Neuronal stem cell (in vitro differentiated cells): ENCODE data around the gene NLRC4. TPM values are rescaled to one million over a fixed set of nuclear protein-coding genes. Genes with fewer than 3 reads are reported as not detected.
"Not testable (repeated sequence)": the region's sequence is repeated elsewhere in the genome, so short reads cannot be mapped to it uniquely, and the experiment has no call there.

Source experiments
- DNase-seq: peaks from one replicate; pipeline ENCODE4 v3.0.0-alpha.2; 2013; ENCODE audit warnings: low spot score
- H2AFZ ChIP-seq: one replicate; pipeline ENCODE4 v1.6.1; 2013; ENCODE audit warnings: mild to moderate bottlenecking, low read length, inconsistent platforms
- H2AK5ac ChIP-seq: 2 replicates; pipeline ENCODE4 v1.6.1; 2013; ENCODE audit warnings: low read depth, mild to moderate bottlenecking, inconsistent platforms, low read length, moderate library complexity, mixed read lengths
- H2BK120ac ChIP-seq: 2 replicates; pipeline ENCODE4 v1.6.1; 2013; ENCODE audit warnings: low read depth, mild to moderate bottlenecking, inconsistent platforms, low read length, moderate library complexity, mixed read lengths
- H2BK12ac ChIP-seq: one replicate; pipeline ENCODE4 v1.6.1; 2013; ENCODE audit warnings: low read length, inconsistent platforms
- H2BK15ac ChIP-seq: 2 replicates; pipeline ENCODE4 v1.6.1; 2013; ENCODE audit warnings: mild to moderate bottlenecking, low read length, inconsistent platforms, mixed read lengths
- H2BK5ac ChIP-seq: one replicate; pipeline ENCODE4 v1.6.1; 2013; ENCODE audit warnings: inconsistent platforms, mild to moderate bottlenecking, low read length, moderate library complexity
- H3K14ac ChIP-seq: one replicate; pipeline ENCODE4 v1.6.1; 2013; ENCODE audit warnings: low read length, inconsistent platforms
- H3K18ac ChIP-seq: 2 replicates; pipeline ENCODE4 v1.6.1; 2013; ENCODE audit warnings: low read length, inconsistent platforms
- H3K23ac ChIP-seq: 2 replicates; pipeline ENCODE4 v1.6.1; 2013; ENCODE audit warnings: low read depth, mild to moderate bottlenecking, mixed read lengths, low read length, inconsistent platforms; ENCODE audit not compliant: poor library complexity
- H3K27ac ChIP-seq: replicated peaks from 3 replicates; pipeline ENCODE4 v1.5.1; 2013; ENCODE audit warnings: low read length, inconsistent platforms
- H3K27me3 ChIP-seq, 3 experiments: 2 replicates each; pipeline ENCODE4 v1.6.1; 2013; ENCODE audit warnings: low read length in 3 of 3, mild to moderate bottlenecking in 2 of 3, inconsistent platforms in 1 of 3, low read depth in 1 of 3, mixed read lengths in 1 of 3, moderate library complexity in 1 of 3; ENCODE audit not compliant: control insufficient read depth in 3 of 3, insufficient read depth in 3 of 3
- H3K36me3 ChIP-seq, 2 donors: replicated peaks in 1 of 2; 2 replicates each; pipeline ENCODE4 v1.6.1; 2013; ENCODE audit warnings: low read length in 2 of 2; ENCODE audit not compliant: control insufficient read depth in 2 of 2, insufficient read depth in 2 of 2
- H3K4ac ChIP-seq: 2 replicates; pipeline ENCODE4 v1.6.1; 2013; ENCODE audit warnings: inconsistent platforms, mild to moderate bottlenecking, low read length, moderate library complexity
- H3K4me1 ChIP-seq, 2 donors: 1 replicate in 1 of 2; 2 replicates in 1 of 2; pipeline ENCODE4 v1.6.1; 2013; ENCODE audit warnings: low read length in 2 of 2, low read depth in 1 of 2; ENCODE audit not compliant: control insufficient read depth in 2 of 2, insufficient read depth in 1 of 2
- H3K4me2 ChIP-seq: one replicate; pipeline ENCODE4 v1.6.1; 2013; ENCODE audit warnings: mild to moderate bottlenecking, low read length, inconsistent platforms; ENCODE audit not compliant: insufficient read depth, poor library complexity, severe bottlenecking
- H3K4me3 ChIP-seq, 2 donors: 2 replicates each; pipeline ENCODE4 v1.5.1; 2013; ENCODE audit warnings: low read length in 2 of 2, mild to moderate bottlenecking in 2 of 2, inconsistent platforms in 1 of 2, moderate library complexity in 1 of 2
- H3K79me1 ChIP-seq: one replicate; pipeline ENCODE4 v1.6.1; 2013; ENCODE audit warnings: low read depth, mild to moderate bottlenecking, inconsistent platforms, low read length, moderate library complexity
- H3K9ac ChIP-seq: one replicate; pipeline ENCODE4 v1.6.1; 2013; ENCODE audit warnings: mild to moderate bottlenecking, low read depth, low read length, inconsistent platforms; ENCODE audit not compliant: poor library complexity
- H3K9me3 ChIP-seq, 2 donors: replicated peaks in 1 of 2; 2 replicates each; pipeline versions ENCODE3 to v1.6.1; 2013; ENCODE audit warnings: low read length in 2 of 2, mild to moderate bottlenecking in 2 of 2, inconsistent platforms in 1 of 2, low read depth in 1 of 2, mixed read lengths in 1 of 2, moderate library complexity in 1 of 2; ENCODE audit not compliant: control insufficient read depth in 2 of 2, insufficient read depth in 1 of 2
- H4K8ac ChIP-seq: one replicate; pipeline ENCODE4 v1.6.1; 2013; ENCODE audit warnings: low read depth, mild to moderate bottlenecking, inconsistent platforms, low read length, moderate library complexity
- H4K91ac ChIP-seq: one replicate; pipeline ENCODE4 v1.6.1; 2013; ENCODE audit warnings: low read length, low read depth, mild to moderate bottlenecking, inconsistent platforms; ENCODE audit not compliant: poor library complexity
- WGBS, 2 donors: extraction: QIAGEN DNeasy Blood & Tissue Kit; methylation state at CpG; one replicate each; pipeline ENCODE4 v1.1.7; 2013; ENCODE audit warnings: missing lambda C conversion rate in 2 of 2, mixed read lengths in 1 of 2; ENCODE audit not compliant: insufficient read length in 2 of 2, insufficient replicate concordance in 1 of 2; ENCODE audit errors: extremely low coverage in 2 of 2; 5-methylcytosine and 5-hydroxymethylcytosine counted together
- polyA plus RNA-seq, 2 experiments: library from polyadenylated mRNA; stranded (reverse); fragments of 200-250 nt; gene quantifications; one replicate each; pipeline ENCODE4 v1.2.3, GENCODE V29; 2013

NLRC4 gene, protein sequence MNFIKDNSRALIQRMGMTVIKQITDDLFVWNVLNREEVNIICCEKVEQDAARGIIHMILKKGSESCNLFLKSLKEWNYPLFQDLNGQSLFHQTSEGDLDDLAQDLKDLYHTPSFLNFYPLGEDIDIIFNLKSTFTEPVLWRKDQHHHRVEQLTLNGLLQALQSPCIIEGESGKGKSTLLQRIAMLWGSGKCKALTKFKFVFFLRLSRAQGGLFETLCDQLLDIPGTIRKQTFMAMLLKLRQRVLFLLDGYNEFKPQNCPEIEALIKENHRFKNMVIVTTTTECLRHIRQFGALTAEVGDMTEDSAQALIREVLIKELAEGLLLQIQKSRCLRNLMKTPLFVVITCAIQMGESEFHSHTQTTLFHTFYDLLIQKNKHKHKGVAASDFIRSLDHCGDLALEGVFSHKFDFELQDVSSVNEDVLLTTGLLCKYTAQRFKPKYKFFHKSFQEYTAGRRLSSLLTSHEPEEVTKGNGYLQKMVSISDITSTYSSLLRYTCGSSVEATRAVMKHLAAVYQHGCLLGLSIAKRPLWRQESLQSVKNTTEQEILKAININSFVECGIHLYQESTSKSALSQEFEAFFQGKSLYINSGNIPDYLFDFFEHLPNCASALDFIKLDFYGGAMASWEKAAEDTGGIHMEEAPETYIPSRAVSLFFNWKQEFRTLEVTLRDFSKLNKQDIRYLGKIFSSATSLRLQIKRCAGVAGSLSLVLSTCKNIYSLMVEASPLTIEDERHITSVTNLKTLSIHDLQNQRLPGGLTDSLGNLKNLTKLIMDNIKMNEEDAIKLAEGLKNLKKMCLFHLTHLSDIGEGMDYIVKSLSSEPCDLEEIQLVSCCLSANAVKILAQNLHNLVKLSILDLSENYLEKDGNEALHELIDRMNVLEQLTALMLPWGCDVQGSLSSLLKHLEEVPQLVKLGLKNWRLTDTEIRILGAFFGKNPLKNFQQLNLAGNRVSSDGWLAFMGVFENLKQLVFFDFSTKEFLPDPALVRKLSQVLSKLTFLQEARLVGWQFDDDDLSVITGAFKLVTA
- polyA plus RNA-seq (2013, experiment 1 of 2): not detected
- not detected for polyA plus RNA-seq (2013, experiment 2 of 2)

DNA sequence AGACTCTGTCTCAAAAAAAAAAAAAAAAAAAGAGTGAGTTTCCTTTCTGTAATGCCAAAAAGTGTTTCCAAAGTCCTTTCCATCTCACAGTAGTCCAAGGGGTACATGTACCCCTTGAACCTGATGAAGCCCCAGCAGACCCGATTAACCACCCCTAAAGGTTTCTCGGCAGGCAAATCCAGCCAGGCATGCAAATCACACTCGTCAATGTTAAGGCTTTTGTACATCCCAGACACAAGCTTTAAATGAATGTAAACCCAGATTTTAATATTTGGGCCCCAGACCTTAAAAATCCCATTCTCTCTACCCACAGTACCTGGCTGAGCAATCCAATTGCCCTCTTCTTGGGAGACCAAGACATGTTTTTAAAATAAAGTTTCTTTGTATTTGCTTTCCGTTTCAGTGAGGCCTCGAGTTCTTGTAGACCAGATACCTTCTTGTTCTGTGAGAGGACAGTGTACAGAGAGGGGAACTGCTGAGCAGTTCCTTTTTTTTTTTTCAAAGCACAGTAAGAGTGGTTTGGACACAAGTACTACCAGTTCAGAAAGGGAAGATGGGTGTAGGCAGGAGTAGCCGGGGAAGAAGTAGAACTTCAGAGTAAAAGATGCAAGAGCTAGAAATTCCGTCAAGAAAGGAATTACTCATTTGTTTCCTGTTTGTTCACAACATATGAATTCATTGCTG is at the start of gene NLRC4:
NLRC4 (minus strand) TSS at position 465 of the 684 bp plus-strand sequence. CDS start 8,111 bp downstream, outside the sequence.
- Histone ChIP-seq H2BK15ac (no peak within 1 kb of the TSS), H2BK5ac (no peak within 1 kb of the TSS), H3K9ac (no peak within 1 kb of the TSS), H2AK5ac (no peak within 1 kb of the TSS), H3K36me3 (no peaks in the 10 kb centered on the region), H3K4me1 (no peaks in the 10 kb centered on the region), H3K27ac (no peak within 1 kb of the TSS), H3K23ac (no peak within 1 kb of the TSS), H3K27me3 (no peaks in the 10 kb centered on the region), H4K8ac (no peak within 1 kb of the TSS), H3K79me1 (no peaks in the 10 kb centered on the region), H3K4me2 (no peak within 1 kb of the TSS), H2BK12ac (no peak within 1 kb of the TSS), H4K91ac (no peak within 1 kb of the TSS), H3K4me3 (no peak within 1 kb of the TSS), H3K14ac (no peak within 1 kb of the TSS), H3K18ac (no peak within 1 kb of the TSS), H2AFZ (peak within 1 kb of the TSS; percentile 68), H3K9me3 (no peaks in the 10 kb centered on the region), H2BK120ac (no peak within 1 kb of the TSS), H3K4ac (no peak within 1 kb of the TSS)
- WGBS, 2 donors: no CpG with 5 or more reads among the region's 7 CpGs
- DNase-seq: no peak

DNA sequence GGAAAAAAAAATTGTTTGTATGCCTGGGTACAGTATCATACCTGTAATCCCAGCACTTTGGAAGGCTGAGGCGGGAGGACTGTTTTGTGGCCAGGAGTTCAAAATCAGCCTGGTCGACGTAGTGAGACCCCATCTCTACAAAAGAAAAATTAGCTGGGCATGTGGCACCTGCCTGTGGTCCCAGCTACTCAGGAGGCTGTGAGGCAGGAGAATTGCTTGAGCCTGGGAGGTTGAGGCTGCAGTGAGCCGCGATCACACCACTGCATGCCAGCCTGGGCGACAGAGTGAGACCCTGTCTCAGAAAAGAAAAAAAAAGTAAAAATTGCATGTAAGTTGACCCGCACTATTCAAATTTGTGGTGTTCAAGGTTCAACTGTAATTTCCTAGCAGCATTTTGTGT is 45.9 kb upstream of the NLRC4 start:
- Histone ChIP-seq H3K23ac (no peak overlapping the region), H3K27me3 (no peaks in the 10 kb centered on the region), H3K14ac (no peak overlapping the region), H2AFZ (no peak overlapping the region), H3K4me2 (no peak overlapping the region), H3K9ac (no peak overlapping the region), H3K27ac (no peak overlapping the region), H4K8ac (no peak overlapping the region), H3K79me1 (no peaks in the 10 kb centered on the region), H3K4ac (no peak overlapping the region), H3K4me3 (no peak overlapping the region), H3K4me1 (no peaks in the 10 kb centered on the region), H2BK12ac (no peak overlapping the region), H3K9me3 (no peaks in the 10 kb centered on the region), H2BK5ac (no peak overlapping the region), H3K36me3 (peaks cover 0 to 36% of the 10 kb centered on the region in 2 donors), H3K18ac (no peak overlapping the region), H2AK5ac (no peak overlapping the region), H4K91ac (no peak overlapping the region), H2BK15ac (no peak overlapping the region), H2BK120ac (no peak overlapping the region)
- WGBS, 2 donors: no CpG with 5 or more reads among the region's 7 CpGs
- DNase-seq: no peak

DNA sequence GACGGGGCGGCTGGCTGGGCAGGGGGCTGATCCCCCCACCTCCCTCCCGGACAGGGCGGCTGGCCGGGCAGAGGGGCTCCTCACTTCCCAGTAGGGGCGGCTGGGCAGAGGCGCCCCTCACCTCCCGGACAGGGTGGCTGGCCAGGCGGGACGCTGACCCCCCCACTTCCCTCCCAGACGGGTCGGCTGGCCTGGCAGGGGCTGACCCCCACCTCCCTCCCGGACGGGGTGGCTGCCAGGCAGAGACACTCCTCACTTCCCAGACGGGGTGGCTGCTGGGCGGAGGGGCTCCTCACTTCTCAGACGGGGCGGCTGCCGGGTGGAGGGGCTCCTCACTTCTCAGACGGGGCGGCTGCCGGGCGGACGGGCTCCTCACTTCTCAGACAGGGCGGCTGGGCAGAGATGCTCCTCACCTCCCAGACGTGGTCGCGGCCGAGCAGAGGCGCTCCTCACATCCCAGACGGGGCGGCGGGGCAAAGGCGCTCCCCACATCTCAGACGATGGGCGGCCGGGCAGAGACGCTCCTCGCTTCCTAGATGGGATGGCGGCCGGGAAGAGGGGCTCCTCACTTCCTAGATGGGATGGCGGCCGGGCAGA is 29.4 kb upstream of the NLRC4 start:
- peaks cover 0 to 61% of the 10 kb centered on the region in 2 donors for H3K36me3 ChIP-seq
- not testable (repeated sequence) for H4K8ac ChIP-seq, H3K14ac ChIP-seq, H3K27ac ChIP-seq, H2AK5ac ChIP-seq, H2BK5ac ChIP-seq, H3K9ac ChIP-seq, H3K18ac ChIP-seq, H3K79me1 ChIP-seq, H3K9me3 ChIP-seq, H2BK12ac ChIP-seq, H2BK120ac ChIP-seq, H3K27me3 ChIP-seq, H4K91ac ChIP-seq, H3K4me2 ChIP-seq, H3K23ac ChIP-seq, H3K4me3 ChIP-seq, H3K4ac ChIP-seq, DNase-seq, H3K4me1 ChIP-seq, H2BK15ac ChIP-seq, H2AFZ ChIP-seq
- no CpG with 5 or more reads among the region's 43 CpGs for WGBS, 2 donors
